PC-3 (cell line): ENCODE measurements around the gene C10orf62.

Experiments used
- EZH2 ChIP-seq: fragments of 300-600 bp; sonication (generic); IDR thresholded peaks from one replicate; pipeline ENCODE4 v1.6.1; 2017; ENCODE audit warnings: antibody characterized with exemption, mild to moderate bottlenecking, low read length; ENCODE audit not compliant: unreplicated experiment
- TF ChIP-seq, protein P1 (sequence below): fragments of 300-600 bp; sonication (generic); conservative IDR thresholded peaks from 2 replicates; pipeline ENCODE4 v1.5.1; 2017; ENCODE audit warnings: antibody characterized with exemption, low read depth, mild to moderate bottlenecking, low read length

DNA sequence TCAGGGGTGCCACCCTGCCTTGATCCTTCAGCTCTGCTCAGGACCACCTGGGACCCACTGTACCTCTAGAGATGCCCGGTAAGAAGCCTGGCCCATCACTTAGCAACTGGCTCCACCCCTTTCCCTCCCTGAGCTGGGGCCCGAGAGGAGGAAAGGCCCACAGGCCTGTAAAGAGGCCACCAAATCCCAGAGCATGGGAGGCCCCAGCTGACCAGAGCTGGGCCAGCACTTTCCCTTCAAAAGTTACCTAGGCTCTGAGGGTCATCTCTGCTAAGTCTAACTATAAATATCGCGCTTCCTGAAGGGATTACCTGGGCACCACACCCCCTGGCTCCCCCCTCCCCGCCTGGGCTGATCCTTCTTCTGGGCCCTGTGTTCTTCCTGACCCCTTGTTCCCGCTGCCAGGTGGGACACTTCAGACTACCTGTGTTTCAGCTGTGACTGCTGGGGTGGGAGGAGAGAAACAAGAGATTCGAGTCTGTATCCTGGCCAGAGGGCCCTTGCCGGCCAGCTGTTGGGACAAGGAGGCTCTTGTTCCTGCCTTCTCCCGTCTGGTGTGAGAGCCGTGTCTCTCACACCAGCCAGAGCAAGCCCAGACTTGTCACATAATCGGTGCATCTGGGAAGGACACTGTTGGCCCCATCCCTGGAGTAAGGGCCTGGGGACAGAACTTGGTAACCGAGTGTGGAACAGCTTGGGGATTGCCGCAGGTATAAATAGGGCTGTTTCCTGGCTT, 39.8 kb upstream of the C10orf62 start:
- TF ChIP-seq, protein P1, sequence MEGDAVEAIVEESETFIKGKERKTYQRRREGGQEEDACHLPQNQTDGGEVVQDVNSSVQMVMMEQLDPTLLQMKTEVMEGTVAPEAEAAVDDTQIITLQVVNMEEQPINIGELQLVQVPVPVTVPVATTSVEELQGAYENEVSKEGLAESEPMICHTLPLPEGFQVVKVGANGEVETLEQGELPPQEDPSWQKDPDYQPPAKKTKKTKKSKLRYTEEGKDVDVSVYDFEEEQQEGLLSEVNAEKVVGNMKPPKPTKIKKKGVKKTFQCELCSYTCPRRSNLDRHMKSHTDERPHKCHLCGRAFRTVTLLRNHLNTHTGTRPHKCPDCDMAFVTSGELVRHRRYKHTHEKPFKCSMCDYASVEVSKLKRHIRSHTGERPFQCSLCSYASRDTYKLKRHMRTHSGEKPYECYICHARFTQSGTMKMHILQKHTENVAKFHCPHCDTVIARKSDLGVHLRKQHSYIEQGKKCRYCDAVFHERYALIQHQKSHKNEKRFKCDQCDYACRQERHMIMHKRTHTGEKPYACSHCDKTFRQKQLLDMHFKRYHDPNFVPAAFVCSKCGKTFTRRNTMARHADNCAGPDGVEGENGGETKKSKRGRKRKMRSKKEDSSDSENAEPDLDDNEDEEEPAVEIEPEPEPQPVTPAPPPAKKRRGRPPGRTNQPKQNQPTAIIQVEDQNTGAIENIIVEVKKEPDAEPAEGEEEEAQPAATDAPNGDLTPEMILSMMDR: no peak
- no peak for TF ChIP-seq EZH2
